Spleen (tissue), 7 donors: ENCODE data around the gene RETSAT.

Experiments
- CTCF ChIP-seq, 11 experiments: fragments of 200-600 bp in 7 of 11; fragments of 450-650 bp in 4 of 11; sonication (generic) in 4 of 11; IDR thresholded peaks in 8 of 11; conservative IDR thresholded peaks in 3 of 11; 1 replicate in 7 of 11; 2 replicates in 4 of 11; pipeline versions ENCODE4 v1.4.0 to v1.8.0; 2016 to 2021; ENCODE audit warnings: antibody characterized with exemption in 11 of 11, inconsistent platforms in 4 of 11, mild to moderate bottlenecking in 1 of 11
- POLR2AphosphoS5 ChIP-seq, 3 donors: sonication (generic); formaldehyde crosslinking; IDR thresholded peaks; one replicate each; pipeline ENCODE4 v1.5.1; 2017; ENCODE audit warnings: antibody characterized with exemption in 3 of 3
- donor health status: DM: no; HTN: no; CAD: no; lungs with moderate emphysema.
- donor health status: DM: no; HTN: no; CAD: no.
- donor health status: DM: no; HTN: no; CAD: no.

- no peak for TF ChIP-seq CTCF (IDR thresholded peaks at IDR 0.05 in 8 of 11, conservative IDR thresholded peaks at IDR 0.05 in 3 of 11)
- TF ChIP-seq POLR2AphosphoS5 (IDR thresholded peaks at IDR 0.05), result no peak
Measured at GRCh38 chr2:85378257-85378656, 23.9 kb upstream of the RETSAT start.
